Ovary (tissue), 3 donors: ENCODE results near the gene IFIT1.
"Not testable (repeated sequence)": the region's sequence is repeated elsewhere in the genome, so short reads cannot be mapped to it uniquely, and the experiment has no call there.

Experiments used
- EP300 ChIP-seq: sonication (generic); formaldehyde crosslinking; IDR thresholded peaks from one replicate; pipeline ENCODE4 v1.6.1; 2017; ENCODE audit warnings: antibody characterized with exemption
- TF ChIP-seq, protein P1 (sequence below), 3 donors: fragments of 450-650 bp in 2 of 3; fragments of 200-600 bp in 1 of 3; IDR thresholded peaks; one replicate each; pipeline versions ENCODE4 v1.5.1 to v1.8.0; 2016 to 2022; ENCODE audit warnings: antibody characterized with exemption in 3 of 3, mild to moderate bottlenecking in 1 of 3
- donor health status: DM: no; HTN: no; CAD: no.

DNA sequence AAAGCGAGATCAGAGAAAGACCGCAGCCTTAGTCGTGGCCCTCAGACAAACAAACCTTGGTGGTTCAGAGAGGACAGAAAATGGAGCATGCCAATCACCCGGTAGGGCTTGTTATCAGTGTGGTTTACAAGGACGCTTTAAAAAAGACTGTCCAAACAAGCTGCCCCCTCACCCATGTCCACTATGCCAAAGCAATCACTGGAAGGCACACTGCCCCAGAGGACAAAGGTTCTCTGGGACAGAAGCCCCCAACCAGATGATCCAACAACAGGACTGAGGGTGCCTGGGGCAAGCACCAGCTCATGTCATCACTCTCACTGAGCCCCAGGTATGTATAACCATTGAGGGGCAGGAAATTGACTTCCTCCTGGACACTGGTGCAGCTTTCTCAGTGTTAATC, 16.9 kb downstream of the IFIT1 start:
- TF ChIP-seq, protein P1, sequence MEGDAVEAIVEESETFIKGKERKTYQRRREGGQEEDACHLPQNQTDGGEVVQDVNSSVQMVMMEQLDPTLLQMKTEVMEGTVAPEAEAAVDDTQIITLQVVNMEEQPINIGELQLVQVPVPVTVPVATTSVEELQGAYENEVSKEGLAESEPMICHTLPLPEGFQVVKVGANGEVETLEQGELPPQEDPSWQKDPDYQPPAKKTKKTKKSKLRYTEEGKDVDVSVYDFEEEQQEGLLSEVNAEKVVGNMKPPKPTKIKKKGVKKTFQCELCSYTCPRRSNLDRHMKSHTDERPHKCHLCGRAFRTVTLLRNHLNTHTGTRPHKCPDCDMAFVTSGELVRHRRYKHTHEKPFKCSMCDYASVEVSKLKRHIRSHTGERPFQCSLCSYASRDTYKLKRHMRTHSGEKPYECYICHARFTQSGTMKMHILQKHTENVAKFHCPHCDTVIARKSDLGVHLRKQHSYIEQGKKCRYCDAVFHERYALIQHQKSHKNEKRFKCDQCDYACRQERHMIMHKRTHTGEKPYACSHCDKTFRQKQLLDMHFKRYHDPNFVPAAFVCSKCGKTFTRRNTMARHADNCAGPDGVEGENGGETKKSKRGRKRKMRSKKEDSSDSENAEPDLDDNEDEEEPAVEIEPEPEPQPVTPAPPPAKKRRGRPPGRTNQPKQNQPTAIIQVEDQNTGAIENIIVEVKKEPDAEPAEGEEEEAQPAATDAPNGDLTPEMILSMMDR (IDR thresholded peaks at IDR 0.05): not testable (repeated sequence)
- TF ChIP-seq EP300: not testable (repeated sequence)
